ENCODE results near the gene RTN4RL2.

- TF ChIP-seq CTCF (conservative IDR thresholded peaks at IDR 0.05) (no peak), ZFX (IDR thresholded peaks at IDR 0.05) (no peak)
Observed at GRCh38 chr11:57497303-57498247, 37.2 kb downstream of the RTN4RL2 start.
